GM21619 (cell line): Measurements from ENCODE around the gene FAM53A.

Experiments used
- ATAC-seq: cut with Tn5 transposase; IDR thresholded peaks from one replicate; pipeline ENCODE4 v1.9.1; 2021; ENCODE audit not compliant: unreplicated experiment

FAM53A gene

GRCh38 chr4:1624519-1624910 is 59.6 kb downstream of the FAM53A start:
- ATAC-seq, result no peak

GRCh38 chr4:1623821-1624518 is 60.1 kb downstream of the FAM53A start:
- ATAC-seq, result no peak

GRCh38 chr4:1623400-1623799 is 60.7 kb downstream of the FAM53A start:
- ATAC-seq, result no peak

- no peak for ATAC-seq
Measured at GRCh38 chr4:1622956-1623355, 61.2 kb downstream of the FAM53A start.

GRCh38 chr4:1622238-1622637 is 61.9 kb downstream of the FAM53A start:
- ATAC-seq, result no peak

- no peak for ATAC-seq
Measured at GRCh38 chr4:1621526-1621925, 62.6 kb downstream of the FAM53A start.

- no peak for ATAC-seq
Measured at GRCh38 chr4:1619151-1619672, 64.9 kb downstream of the FAM53A start.

GRCh38 chr4:1618438-1618837 is 65.7 kb downstream of the FAM53A start:
- ATAC-seq, result no peak

GRCh38 chr4:1616557-1616930 is 67.6 kb downstream of the FAM53A start:
- no peak for ATAC-seq

- no peak for ATAC-seq
Measured at GRCh38 chr4:1615786-1616556, 68.1 kb downstream of the FAM53A start.

GRCh38 chr4:1614854-1615595 is 69.1 kb downstream of the FAM53A start:
- ATAC-seq, result no peak

- ATAC-seq, result no peak
Measured at GRCh38 chr4:1614502-1614853, 69.6 kb downstream of the FAM53A start.

- ATAC-seq, result no peak
Measured at GRCh38 chr4:1614049-1614448, 70.1 kb downstream of the FAM53A start.

GRCh38 chr4:1613099-1613495 is 71.0 kb downstream of the FAM53A start:
- no peak for ATAC-seq

- ATAC-seq, result no peak
Measured at GRCh38 chr4:1612278-1613098, 71.6 kb downstream of the FAM53A start.

- no peak for ATAC-seq
Measured at GRCh38 chr4:1611501-1611870, 72.6 kb downstream of the FAM53A start.

GRCh38 chr4:1610791-1611500 is 73.2 kb downstream of the FAM53A start:
- ATAC-seq, result no peak

- ATAC-seq, result no peak
Measured at GRCh38 chr4:1609901-1610790, 74.0 kb downstream of the FAM53A start.

GRCh38 chr4:1608821-1609500 is 75.2 kb downstream of the FAM53A start:
- no peak for ATAC-seq
